ENCODE measurements around the gene CTNND2. TPM values are rescaled to one million over a fixed set of nuclear protein-coding genes. Genes with fewer than 3 reads are reported as not detected.

Gene CTNND2
- total RNA-seq, 1 experiment from 2014 or later, result 7.0 TPM

- H3K23me2 ChIP-seq (ENCODE audit: insufficient read length, low read depth, low read length, poor library complexity, severe bottlenecking), result no peaks in the 10 kb centered on the region
- no peak overlapping the region for H4K8ac ChIP-seq (replicated peaks; ENCODE audit: insufficient read length, low read depth, low read length)
- no peak overlapping the region for H2AFZ ChIP-seq (ENCODE audit: low read length)
- no peak for TF ChIP-seq CTCF (conservative IDR thresholded peaks at IDR 0.05)
- H4K91ac ChIP-seq (ENCODE audit: insufficient read length, low read depth, low read length), result no peak overlapping the region
- no peak overlapping the region for H2BK15ac ChIP-seq (ENCODE audit: low read depth, low read length)
- H3K27ac Mint-ChIP-seq, result no peak overlapping the region
- no peak overlapping the region for H2AK5ac ChIP-seq (ENCODE audit: insufficient read length, low read length)
- no peak overlapping the region for H3K56ac ChIP-seq (ENCODE audit: insufficient read length, low read depth, low read length)
- peaks cover 11 to 16% of the 10 kb centered on the region in 2 experiments for H3K4me1 Mint-ChIP-seq
- no peak for DNase-seq
- H2BK12ac ChIP-seq (ENCODE audit: insufficient read length, low read depth, low read length), result no peak overlapping the region
- no peaks in the 10 kb centered on the region for H3K79me2 ChIP-seq (ENCODE audit: insufficient read depth, low read length)
- no peak overlapping the region for H3K14ac ChIP-seq (ENCODE audit: insufficient read depth, low read length)
- H3K9me3 ChIP-seq (ENCODE audit: control insufficient read depth, low read depth, low read length), result no peaks in the 10 kb centered on the region
- no peak overlapping the region for H3K4ac ChIP-seq (ENCODE audit: low read depth, low read length)
- no peaks in the 10 kb centered on the region for H3K9me3 Mint-ChIP-seq
- no peaks in the 10 kb centered on the region for H3K36me3 Mint-ChIP-seq (ENCODE audit: insufficient read depth in 1 of 3, low read depth in 3 of 3)
- H3K18ac ChIP-seq (ENCODE audit: insufficient read length, low read depth, low read length), result no peak overlapping the region
- no peaks in the 10 kb centered on the region for H4K20me1 ChIP-seq (ENCODE audit: control insufficient read depth, insufficient read depth, insufficient read length)
- no peak overlapping the region for H3K27ac ChIP-seq (ENCODE audit: insufficient read length, low read depth, low read length)
- WGBS (ENCODE audit: extremely low coverage, insufficient read length, low lambda C conversion rate), result no CpG with 5 or more reads among the region's 2 CpGs
- no peak overlapping the region for H3K4me2 ChIP-seq (ENCODE audit: insufficient read depth, insufficient read length, low read length)
- H3K27me3 Mint-ChIP-seq (ENCODE audit: low read depth), result no peaks in the 10 kb centered on the region
- H4K5ac ChIP-seq (ENCODE audit: insufficient read length, low read depth, low read length), result no peak overlapping the region
- no peaks in the 10 kb centered on the region for H3K27me3 ChIP-seq (ENCODE audit: insufficient read depth, low read length)
- no peaks in the 10 kb centered on the region for H3K79me1 ChIP-seq (ENCODE audit: insufficient read depth, low read depth, low read length, poor library complexity, severe bottlenecking)
- H2BK20ac ChIP-seq (ENCODE audit: low read depth, low read length, poor library complexity, severe bottlenecking), result no peak overlapping the region
- no peak overlapping the region for H2BK120ac ChIP-seq (ENCODE audit: low read depth, low read length, poor library complexity, severe bottlenecking)
- H3T11ph ChIP-seq (ENCODE audit: low read length), result no peak overlapping the region
- H3K9ac ChIP-seq (ENCODE audit: extremely low read depth, insufficient read length, low read length), result no peak overlapping the region
- H3K23ac ChIP-seq (ENCODE audit: insufficient read length, low read depth, low read length), result no peak overlapping the region
- no peaks in the 10 kb centered on the region for H3K4me1 ChIP-seq (ENCODE audit: insufficient read depth, low read length)
- no peak overlapping the region for H2BK5ac ChIP-seq (ENCODE audit: insufficient read length, low read length)
- no peak overlapping the region for H3K4me3 Mint-ChIP-seq
Observed at GRCh38 chr5:11684607-11685006, 219.6 kb downstream of the CTNND2 start.
